Eye (tissue), 1 donor: ENCODE results near the gene RBM17.
A peak's percentile ranks its signal among the peaks of the same experiment; 100 is the strongest.
"Not testable (repeated sequence)": the region's sequence is repeated elsewhere in the genome, so short reads cannot be mapped to it uniquely, and the experiment has no call there.

Experiments used
- DNase-seq: peaks from one replicate; pipeline ENCODE4 v3.0.0-alpha.2; 2015

Gene RBM17

DNA sequence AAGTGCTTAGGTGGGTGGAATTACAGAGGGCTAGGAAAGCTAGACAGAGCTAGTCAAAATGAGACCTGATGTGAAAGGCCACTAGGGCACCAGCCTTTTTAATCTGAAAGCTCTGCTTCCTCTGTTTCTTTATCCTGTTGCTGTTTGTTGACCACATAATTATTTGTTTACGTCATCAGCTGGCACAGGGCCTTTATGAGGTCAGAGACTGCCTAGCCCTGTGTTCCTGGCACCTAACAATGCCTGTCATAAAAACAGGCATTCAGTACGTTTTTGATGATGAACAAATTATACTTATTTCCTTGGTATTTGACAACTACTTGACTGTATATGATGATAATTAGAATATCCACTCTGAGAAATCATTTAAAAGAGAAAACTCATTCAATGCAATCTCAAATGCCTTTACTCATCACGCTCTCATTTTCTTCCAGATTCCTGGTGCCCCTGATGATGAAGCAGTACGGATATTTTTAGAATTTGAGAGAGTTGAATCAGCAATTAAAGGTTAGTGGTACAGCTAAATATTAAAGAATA is 26.0 kb downstream of the RBM17 start:
- DNase-seq = no peak

DNA sequence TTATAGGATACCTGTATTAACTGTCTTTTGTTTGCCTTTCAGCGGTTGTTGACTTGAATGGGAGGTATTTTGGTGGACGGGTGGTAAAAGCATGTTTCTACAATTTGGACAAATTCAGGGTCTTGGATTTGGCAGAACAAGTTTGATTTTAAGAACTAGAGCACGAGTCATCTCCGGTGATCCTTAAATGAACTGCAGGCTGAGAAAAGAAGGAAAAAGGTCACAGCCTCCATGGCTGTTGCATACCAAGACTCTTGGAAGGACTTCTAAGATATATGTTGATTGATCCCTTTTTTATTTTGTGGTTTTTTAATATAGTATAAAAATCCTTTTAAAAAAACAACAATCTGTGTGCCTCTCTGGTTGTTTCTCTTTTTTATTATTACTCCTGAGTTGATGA is 26.6 kb downstream of the RBM17 start:
- DNase-seq = no peak

DNA sequence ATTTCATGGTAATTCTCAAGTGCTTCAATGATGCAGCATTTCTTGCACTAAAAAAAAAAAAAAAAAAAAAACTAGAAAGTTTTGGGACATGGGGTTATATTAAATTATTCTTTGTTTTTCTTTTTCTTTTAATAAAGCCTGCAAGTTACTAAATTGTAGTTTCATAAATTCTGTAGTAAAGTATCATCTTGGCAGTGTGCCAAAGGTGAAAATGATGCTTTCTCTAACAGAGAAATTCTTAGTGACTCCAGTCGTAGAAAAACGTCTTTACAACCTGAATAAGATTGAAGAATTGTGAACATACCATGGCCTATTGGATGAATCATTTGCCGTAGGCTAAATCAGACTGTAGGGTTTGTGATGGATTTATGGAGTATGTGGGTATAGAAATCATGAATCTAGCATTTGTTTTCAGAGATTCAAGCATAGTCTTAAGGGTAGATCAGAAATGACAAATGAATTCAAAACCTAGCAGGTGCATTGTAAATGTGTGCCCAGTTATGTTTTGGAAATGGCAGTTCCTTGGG is 27.1 kb downstream of the RBM17 start:
- no peak for DNase-seq

- no peak for DNase-seq
Observed at GRCh38 chr10:6116806-6117205, 28.0 kb downstream of the RBM17 start.

DNA sequence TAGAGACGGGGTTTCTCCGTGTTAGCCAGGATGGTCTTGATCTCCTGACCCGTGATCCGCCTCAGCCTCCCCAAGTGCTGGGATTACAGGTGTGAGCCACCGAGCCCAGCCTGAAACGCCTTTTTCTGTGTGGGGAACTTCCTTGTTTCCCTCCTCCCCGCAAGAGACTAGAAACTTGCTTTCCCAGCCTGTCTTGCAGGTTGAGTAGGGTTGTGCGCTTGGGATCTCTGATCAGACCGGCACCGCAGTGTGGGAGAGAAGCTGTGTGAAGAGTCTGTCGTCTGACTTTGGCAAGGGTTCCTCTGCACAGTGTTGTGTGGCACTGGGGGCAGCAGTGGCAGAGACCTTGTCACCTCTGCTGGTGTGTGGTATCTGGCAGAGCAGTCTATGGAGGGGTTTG is 28.9 kb downstream of the RBM17 start:
- DNase-seq = no peak

DNA sequence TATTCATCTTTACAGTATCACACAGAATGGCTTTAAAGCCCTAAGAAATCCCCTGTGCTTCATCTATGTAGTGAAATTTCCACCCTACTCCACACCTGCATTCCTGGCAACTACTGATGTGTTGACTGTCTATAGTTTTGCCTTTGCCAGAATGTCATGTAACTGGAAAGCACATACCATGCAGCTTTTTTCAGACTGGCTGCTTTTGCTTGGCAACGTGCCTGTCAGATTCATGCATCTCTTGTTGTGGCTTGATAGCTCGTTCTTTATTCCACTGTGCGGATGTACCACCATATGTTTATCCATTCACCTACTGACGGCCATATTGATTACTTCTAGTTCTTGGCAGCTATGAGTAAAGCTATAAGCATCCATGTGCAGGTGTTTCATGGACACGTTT is 30.6 kb downstream of the RBM17 start:
- peak; percentile 33 for DNase-seq

GRCh38 chr10:6119962-6120361 is 31.1 kb downstream of the RBM17 start:
- DNase-seq = no peak

- DNase-seq = no peak
Observed at GRCh38 chr10:6120691-6121090, 31.9 kb downstream of the RBM17 start.

GRCh38 chr10:6121146-6121545 is 32.3 kb downstream of the RBM17 start:
- DNase-seq = no peak

DNA sequence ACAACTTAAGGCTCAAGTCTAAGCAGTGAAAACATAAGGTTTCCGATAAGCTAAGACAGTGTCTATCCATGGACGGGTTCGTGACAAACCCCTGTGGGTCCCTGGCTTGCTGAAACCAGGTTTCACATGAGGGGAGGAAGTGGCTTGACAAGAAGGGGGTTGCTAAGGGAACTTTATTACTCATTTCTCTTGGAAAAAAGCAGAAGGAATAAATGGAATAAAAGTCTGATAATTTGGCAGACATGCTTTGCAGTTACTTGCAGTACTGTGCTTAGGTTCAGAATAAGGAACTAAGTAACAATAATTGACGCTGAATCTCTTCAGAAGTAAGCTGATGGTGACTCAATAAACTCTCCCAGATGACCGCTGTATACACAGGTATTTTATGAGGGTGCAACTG is 34.7 kb downstream of the RBM17 start:
- no peak for DNase-seq

DNA sequence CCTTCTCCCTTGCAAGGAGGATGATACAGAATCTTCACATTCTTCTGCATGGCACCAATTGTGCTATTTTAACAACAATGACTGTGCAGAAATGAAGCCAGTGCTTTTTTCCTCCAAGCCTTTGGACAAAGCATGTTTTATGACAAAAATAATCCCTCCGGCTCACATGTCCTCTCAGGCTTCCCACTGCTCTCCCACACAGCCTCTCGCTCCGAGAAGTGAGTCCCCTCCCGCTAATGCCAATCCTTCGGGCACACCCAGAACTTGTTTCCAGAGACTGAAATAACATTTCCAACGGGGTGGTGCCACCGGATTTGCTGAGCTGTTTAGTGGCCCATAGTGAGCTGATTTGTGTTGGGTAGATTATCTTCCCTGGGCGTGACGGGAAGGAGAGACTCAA is 35.8 kb downstream of the RBM17 start:
- DNase-seq = no peak

DNA sequence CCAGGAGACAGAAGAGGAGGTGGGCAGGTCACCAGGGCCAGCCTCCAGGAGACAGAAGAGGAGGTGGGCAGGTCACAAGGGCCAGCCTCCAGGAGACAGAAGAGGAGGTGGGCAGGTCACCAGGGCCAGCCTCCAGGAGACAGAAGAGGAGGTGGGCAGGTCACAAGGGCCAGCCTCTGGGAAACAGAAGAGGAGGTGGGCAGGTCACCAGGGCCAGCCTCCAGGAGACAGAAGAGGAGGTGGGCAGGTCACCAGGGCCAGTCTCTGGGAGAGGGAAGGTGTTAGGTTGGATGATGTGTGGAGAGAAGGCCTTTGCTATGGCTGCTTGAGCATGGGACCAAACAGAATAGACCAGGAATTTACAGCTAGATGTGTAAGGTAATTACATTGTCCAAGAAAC is 38.6 kb downstream of the RBM17 start:
- DNase-seq = not testable (repeated sequence)

DNA sequence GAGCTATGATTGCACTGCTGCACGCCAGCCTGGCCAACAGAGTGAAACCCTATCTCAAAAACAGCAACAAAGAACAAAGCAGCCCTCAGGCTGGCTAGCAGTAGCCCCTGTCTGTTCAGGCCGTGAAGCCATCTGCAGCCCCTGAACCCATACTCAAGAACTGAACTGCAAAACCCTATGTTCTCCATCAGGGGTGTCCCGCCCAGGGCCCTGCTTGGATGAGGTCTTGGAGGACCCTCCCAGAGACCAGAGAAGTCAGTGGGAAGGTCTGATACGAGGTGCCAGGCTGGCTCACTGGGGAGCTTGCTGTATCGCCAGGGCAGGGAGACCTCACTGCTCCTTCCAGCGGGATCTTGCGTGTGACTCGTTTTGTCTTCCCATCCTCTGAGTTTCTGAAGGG is 39.3 kb downstream of the RBM17 start:
- DNase-seq = no peak

DNA sequence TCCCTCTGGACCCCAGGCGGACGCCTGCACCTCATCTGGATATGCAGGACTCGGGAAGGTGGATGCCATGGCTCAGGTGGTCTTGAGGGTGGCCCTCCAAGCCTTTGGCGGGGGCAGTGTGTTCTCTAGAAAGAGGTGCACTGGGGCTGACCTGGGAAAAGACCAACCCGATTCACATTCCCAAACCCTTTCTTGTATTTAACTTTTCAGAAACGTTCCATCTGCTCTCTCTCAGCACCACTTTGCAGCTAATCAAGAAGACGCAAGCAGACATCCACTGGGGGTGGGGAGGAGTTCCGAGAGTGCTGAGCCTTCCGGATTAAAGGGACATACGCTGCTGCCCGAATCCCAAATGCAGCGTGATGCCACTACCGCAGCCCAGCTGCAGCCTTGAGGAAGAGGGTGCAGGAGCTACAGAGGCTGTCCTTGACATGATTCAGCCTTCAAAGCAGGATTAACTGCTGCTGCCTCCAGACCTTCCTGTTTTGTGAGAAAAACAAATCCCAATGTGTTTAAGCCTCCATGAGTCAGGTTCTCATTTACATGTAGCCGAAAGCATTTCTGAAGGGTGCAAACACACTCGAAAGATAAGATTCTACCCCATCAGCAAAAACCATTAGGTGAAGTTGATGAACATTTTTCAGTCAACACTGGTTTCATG is 39.9 kb downstream of the RBM17 start:
- no peak for DNase-seq

GRCh38 chr10:6130848-6131470 is 42.1 kb downstream of the RBM17 start:
- no peak for DNase-seq

GRCh38 chr10:6133331-6134098 is 44.7 kb downstream of the RBM17 start:
- no peak for DNase-seq

GRCh38 chr10:6134099-6134823 is 45.4 kb downstream of the RBM17 start:
- no peak for DNase-seq

GRCh38 chr10:6135039-6135438 is 46.2 kb downstream of the RBM17 start:
- DNase-seq = no peak

DNA sequence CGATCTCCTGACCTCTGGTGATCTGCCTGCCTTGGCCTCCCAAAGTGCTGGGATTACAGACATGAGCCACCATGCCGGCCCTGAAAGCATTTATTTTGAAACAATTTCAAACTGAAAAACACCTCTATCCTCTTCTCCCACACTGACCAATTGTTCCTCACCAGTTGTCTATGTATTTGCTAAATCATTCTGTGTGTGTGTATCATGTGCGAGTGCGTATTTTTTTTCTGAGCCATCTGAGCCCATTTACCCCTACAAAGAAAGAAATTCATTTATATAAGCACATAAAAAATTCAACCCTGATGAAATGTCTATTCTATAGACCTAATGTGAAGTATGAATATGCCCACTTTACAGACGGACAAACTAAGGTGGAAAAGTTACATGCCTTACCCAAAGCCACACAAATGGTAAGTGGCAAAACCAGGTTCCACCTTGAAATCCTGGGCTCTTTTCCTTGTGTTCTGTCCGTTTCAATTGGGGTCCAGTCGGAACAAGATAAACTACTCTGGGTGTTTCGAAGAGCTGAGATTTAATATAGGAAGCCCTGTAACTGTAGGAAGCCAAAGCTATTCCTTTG is 46.8 kb downstream of the RBM17 start:
- no peak for DNase-seq

- no peak for DNase-seq
Observed at GRCh38 chr10:6136215-6137201, 47.7 kb downstream of the RBM17 start.

DNA sequence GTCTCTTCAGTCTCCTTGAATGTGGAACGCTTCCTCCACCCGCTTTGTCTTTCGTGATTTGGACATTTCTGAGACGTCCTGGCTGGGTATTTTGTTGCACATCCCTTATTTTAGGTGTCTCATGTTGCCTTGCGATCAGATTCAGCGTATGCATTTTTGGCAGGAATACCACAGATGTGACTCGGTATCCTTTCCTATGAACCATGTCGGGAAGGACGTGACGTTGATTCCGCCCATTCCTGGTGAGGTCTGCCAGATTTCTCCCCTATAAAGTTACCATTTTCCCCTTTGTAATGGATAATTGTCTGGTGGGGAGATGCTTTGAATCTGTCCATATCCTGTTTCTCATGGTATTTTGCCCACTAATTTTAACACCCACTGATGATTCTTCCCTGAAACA is 49.6 kb downstream of the RBM17 start:
- DNase-seq = no peak
